Gastrocnemius medialis (tissue), 4 donors: ENCODE measurements around the gene ZNF516. TPM values are rescaled to one million over a fixed set of nuclear protein-coding genes. Genes with fewer than 3 reads are reported as not detected.

ENCODE experiments used
- ATAC-seq, 2 donors: fragments of 150-250 bp; one replicate each; pipeline ENCODE4 v1.9.1; 2016
- DNase-seq, 2 donors: peaks; one replicate each; pipeline ENCODE4 v3.0.0-alpha.2; 2019
- H3K27ac ChIP-seq, 4 donors: fragments of 200-600 bp; sonication (generic); 1 replicate in 1 of 4; 2 replicates in 3 of 4; pipeline ENCODE4 v1.5.1; 2016 to 2018; ENCODE audit warnings: mild to moderate bottlenecking in 2 of 4, moderate library complexity in 1 of 4
- H3K27me3 ChIP-seq, 3 donors: fragments of 200-600 bp; sonication (generic) in 2 of 3; 1 replicate in 1 of 3; 2 replicates in 2 of 3; pipeline versions ENCODE4 v1.5.1 to v1.6.0; 2016 to 2019; ENCODE audit warnings: mild to moderate bottlenecking in 1 of 3, moderate library complexity in 1 of 3
- H3K36me3 ChIP-seq, 2 donors: fragments of 200-600 bp; sonication (generic) in 1 of 2; one replicate each; pipeline ENCODE4 v1.5.1; 2017 to 2018
- H3K4me1 ChIP-seq, 2 donors: fragments of 200-600 bp; sonication (generic) in 1 of 2; one replicate each; pipeline ENCODE4 v1.5.1; 2016 to 2017; ENCODE audit warnings: mild to moderate bottlenecking in 2 of 2
- H3K4me3 ChIP-seq, 4 donors: fragments of 200-600 bp; sonication (generic) in 3 of 4; 1 replicate in 1 of 4; 2 replicates in 3 of 4; pipeline ENCODE4 v1.5.1; 2016 to 2019; ENCODE audit warnings: mild to moderate bottlenecking in 2 of 4
- H3K9me3 ChIP-seq, 3 donors: fragments of 200-600 bp; sonication (generic) in 2 of 3; 1 replicate in 1 of 3; 2 replicates in 2 of 3; pipeline ENCODE4 v1.5.1; 2016 to 2019
- CTCF ChIP-seq, 5 experiments: fragments of 450-650 bp in 3 of 5; fragments of 200-600 bp in 2 of 5; sonication (generic) in 2 of 5; IDR thresholded peaks in 4 of 5; conservative IDR thresholded peaks in 1 of 5; 1 replicate in 4 of 5; 2 replicates in 1 of 5; pipeline ENCODE4 v1.5.1; 2016 to 2019; ENCODE audit warnings: antibody characterized with exemption in 5 of 5, mild to moderate bottlenecking in 3 of 5, moderate library complexity in 3 of 5
- POLR2A ChIP-seq, 2 donors: fragments of 450-650 bp; IDR thresholded peaks; one replicate each; pipeline ENCODE4 v1.6.1; 2017; ENCODE audit warnings: antibody characterized with exemption in 2 of 2, mild to moderate bottlenecking in 2 of 2, moderate library complexity in 2 of 2
- in situ Hi-C, 4 donors: fragments of 200-750 bp; cut with MboI; loops; one replicate each; pipeline versions ENCODE4 v1.15.0 to v1.8.0; 2017; ENCODE audit warnings: low sequenced_read_pairs in 4 of 4
- intact Hi-C: fragments of 100-400 bp; cut with DNase I; formaldehyde crosslinking; loops from one replicate; pipeline ENCODE4 v1.15.1; 2023; ENCODE audit warnings: low total_unique reads
- total RNA-seq, 4 donors: library from RNA; depleted of rRNA; stranded (reverse); fragments of >200 nt; gene quantifications; one replicate each; pipeline versions ENCODE4 v1.1.0 to v1.2.3, GENCODE V29; 2016

Gene ZNF516
- total RNA-seq, 4 donors from 2014 or later: 8.4 to 19.3 (median 12.4) TPM

GRCh38 chr18:76374330-76375281 is 120.4 kb downstream of the ZNF516 start:
- ATAC-seq (no peak), DNase-seq (no peak)
- H3K4me1 ChIP-seq: no peaks in the 10 kb centered on the region
- in situ Hi-C loops (no loop called here), intact Hi-C loops (no loop called here)
- peaks cover 0 to 32% of the 10 kb centered on the region in 2 donors for H3K36me3 ChIP-seq
- no peaks in the 10 kb centered on the region for H3K9me3 ChIP-seq
- H3K27ac ChIP-seq: no peak overlapping the region
- no peaks in the 10 kb centered on the region for H3K27me3 ChIP-seq
- no peak overlapping the region for H3K4me3 ChIP-seq
- TF ChIP-seq CTCF (IDR thresholded peaks at IDR 0.05 in 4 of 5, conservative IDR thresholded peaks at IDR 0.05 in 1 of 5): no peak
- no peak for TF ChIP-seq POLR2A (IDR thresholded peaks at IDR 0.05)

GRCh38 chr18:76373297-76373696 is 121.7 kb downstream of the ZNF516 start:
- no peaks in the 10 kb centered on the region for H3K27me3 ChIP-seq
- H3K4me1 ChIP-seq: no peaks in the 10 kb centered on the region
- intact Hi-C loops (no loop called here), in situ Hi-C loops (no loop called here)
- no peak for ATAC-seq
- H3K9me3 ChIP-seq: no peaks in the 10 kb centered on the region
- peaks cover 0 to 20% of the 10 kb centered on the region in 2 donors for H3K36me3 ChIP-seq
- no peak overlapping the region for H3K4me3 ChIP-seq
- no peak for DNase-seq
- H3K27ac ChIP-seq: no peak overlapping the region
- TF ChIP-seq POLR2A (IDR thresholded peaks at IDR 0.05): no peak
- TF ChIP-seq CTCF (IDR thresholded peaks at IDR 0.05 in 4 of 5, conservative IDR thresholded peaks at IDR 0.05 in 1 of 5): no peak

GRCh38 chr18:76371301-76372203 is 123.5 kb downstream of the ZNF516 start:
- no peak overlapping the region for H3K4me3 ChIP-seq
- intact Hi-C loops (no loop called here), in situ Hi-C loops (no loop called here)

GRCh38 chr18:76370686-76371085 is 124.4 kb downstream of the ZNF516 start:
- ATAC-seq (no peak), DNase-seq (no peak)
- H3K4me3 ChIP-seq: no peak overlapping the region
- H3K27me3 ChIP-seq: no peaks in the 10 kb centered on the region
- no peak overlapping the region for H3K27ac ChIP-seq
- peaks cover 0 to 15% of the 10 kb centered on the region in 2 donors for H3K36me3 ChIP-seq
- no peaks in the 10 kb centered on the region for H3K4me1 ChIP-seq
- H3K9me3 ChIP-seq: no peaks in the 10 kb centered on the region
- intact Hi-C loops (no loop called here), in situ Hi-C loops (no loop called here)
- TF ChIP-seq CTCF (IDR thresholded peaks at IDR 0.05 in 4 of 5, conservative IDR thresholded peaks at IDR 0.05 in 1 of 5) (no peak), POLR2A (IDR thresholded peaks at IDR 0.05) (no peak)

More at GRCh38 chr18:76371301-76372203, 123.5 kb downstream of the ZNF516 start:
- Histone ChIP-seq H3K27me3 (no peaks in the 10 kb centered on the region), H3K9me3 (no peaks in the 10 kb centered on the region), H3K4me1 (no peaks in the 10 kb centered on the region), H3K27ac (no peak overlapping the region), H3K36me3 (peaks cover 0 to 15% of the 10 kb centered on the region in 2 donors)
- ATAC-seq (no peak), DNase-seq (no peak)
- no peak for TF ChIP-seq POLR2A (IDR thresholded peaks at IDR 0.05)
- no peak for TF ChIP-seq CTCF (IDR thresholded peaks at IDR 0.05 in 4 of 5, conservative IDR thresholded peaks at IDR 0.05 in 1 of 5)
